ENCODE results near the gene DTX1. TPM values are rescaled to one million over a fixed set of nuclear protein-coding genes. Genes with fewer than 3 reads are reported as not detected.
"Not testable (repeated sequence)": the region's sequence is repeated elsewhere in the genome, so short reads cannot be mapped to it uniquely, and the experiment has no call there.

DTX1 gene
- total RNA-seq, 1 donor from 2014 or later, result not detected

GRCh38 chr12:113112043-113112899, 55.7 kb downstream of the DTX1 start:
- intact Hi-C loops (cut with micrococcal nuclease), result no loop called here

- intact Hi-C loops (cut with micrococcal nuclease), result no loop called here
Measured at GRCh38 chr12:113113397-113113796, 56.9 kb downstream of the DTX1 start.

GRCh38 chr12:113114447-113115178, 58.1 kb downstream of the DTX1 start:
- intact Hi-C loops (cut with micrococcal nuclease), result no loop called here

- intact Hi-C loops (cut with micrococcal nuclease), result no loop called here
Measured at GRCh38 chr12:113115455-113116126, 59.1 kb downstream of the DTX1 start.

- intact Hi-C loops (cut with micrococcal nuclease), result no loop called here
Measured at GRCh38 chr12:113116875-113117274, 60.3 kb downstream of the DTX1 start.

GRCh38 chr12:113117684-113118083, 61.2 kb downstream of the DTX1 start:
- intact Hi-C loops (cut with micrococcal nuclease), result not testable (repeated sequence)

- intact Hi-C loops (cut with micrococcal nuclease), result no loop called here
Measured at GRCh38 chr12:113118142-113118541, 61.6 kb downstream of the DTX1 start.

GRCh38 chr12:113119980-113120669, 63.6 kb downstream of the DTX1 start:
- intact Hi-C loops (cut with micrococcal nuclease), result no loop called here

GRCh38 chr12:113120670-113121370, 64.3 kb downstream of the DTX1 start:
- intact Hi-C loops (cut with micrococcal nuclease), result no loop called here

- intact Hi-C loops (cut with micrococcal nuclease), result no loop called here
Measured at GRCh38 chr12:113127791-113128199, 71.3 kb downstream of the DTX1 start.

- intact Hi-C loops (cut with micrococcal nuclease), result no loop called here
Measured at GRCh38 chr12:113128802-113129663, 72.5 kb downstream of the DTX1 start.

GRCh38 chr12:113129664-113130456, 73.3 kb downstream of the DTX1 start:
- intact Hi-C loops (cut with micrococcal nuclease), result no loop called here

- intact Hi-C loops (cut with micrococcal nuclease), result no loop called here
Measured at GRCh38 chr12:113130457-113131135, 74.1 kb downstream of the DTX1 start.

- intact Hi-C loops (cut with micrococcal nuclease), result no loop called here
Measured at GRCh38 chr12:113131556-113131955, 75.0 kb downstream of the DTX1 start.

- intact Hi-C loops (cut with micrococcal nuclease), result no loop called here
Measured at GRCh38 chr12:113133036-113133435, 76.5 kb downstream of the DTX1 start.

- intact Hi-C loops (cut with micrococcal nuclease), result no loop called here
Measured at GRCh38 chr12:113133666-113134065, 77.1 kb downstream of the DTX1 start.

GRCh38 chr12:113134071-113134470, 77.5 kb downstream of the DTX1 start:
- intact Hi-C loops (cut with micrococcal nuclease), result no loop called here

GRCh38 chr12:113134521-113134951, 78.0 kb downstream of the DTX1 start:
- intact Hi-C loops (cut with micrococcal nuclease), result no loop called here

All from T-helper 2 cell treated with Interferon-gamma antibody and Interleukin-4, amounts not matched to agents 100 ng/mL and 5 ng/mL, for 36 hours (primary cell).